Measurements from ENCODE around the gene LUC7L3. TPM values are rescaled to one million over a fixed set of nuclear protein-coding genes. Genes with fewer than 3 reads are reported as not detected.

The LUC7L3 gene
- total RNA-seq, 1 experiment from 2014 or later: 154 TPM

- no peak overlapping the region for H2BK20ac ChIP-seq (ENCODE audit: low read depth, low read length, poor library complexity, severe bottlenecking)
Observed at GRCh38 chr17:50728881-50729765, 9.7 kb downstream of the LUC7L3 start.

More at GRCh38 chr17:50728881-50729765, 9.7 kb downstream of the LUC7L3 start:
- Histone ChIP-seq H4K8ac (replicated peaks; ENCODE audit: insufficient read length, low read depth, low read length) (no peak overlapping the region), H3K18ac (ENCODE audit: insufficient read length, low read depth, low read length) (no peak overlapping the region), H3K4me2 (ENCODE audit: insufficient read depth, insufficient read length, low read length) (no peak overlapping the region), H3K23ac (ENCODE audit: insufficient read length, low read depth, low read length) (no peak overlapping the region), H4K5ac (ENCODE audit: insufficient read length, low read depth, low read length) (no peak overlapping the region), H3K27ac (ENCODE audit: insufficient read length, low read depth, low read length) (no peak overlapping the region), H3K4me1 (ENCODE audit: insufficient read depth, low read length) (no peaks in the 10 kb centered on the region), H3K4ac (ENCODE audit: low read depth, low read length) (no peak overlapping the region), H2AFZ (ENCODE audit: low read length) (no peak overlapping the region), H3K79me2 (ENCODE audit: insufficient read depth, low read length) (peaks cover 81% of the 10 kb centered on the region), H3K27me3 (ENCODE audit: insufficient read depth, low read length) (no peaks in the 10 kb centered on the region), H2BK5ac (ENCODE audit: insufficient read length, low read length) (no peak overlapping the region), H3K9me3 (ENCODE audit: control insufficient read depth, low read depth, low read length) (no peaks in the 10 kb centered on the region), H2BK120ac (ENCODE audit: low read depth, low read length, poor library complexity, severe bottlenecking) (no peak overlapping the region), H3K14ac (ENCODE audit: insufficient read depth, low read length) (no peak overlapping the region), H2AK5ac (ENCODE audit: insufficient read length, low read length) (no peak overlapping the region), H3T11ph (ENCODE audit: low read length) (no peak overlapping the region), H3K56ac (ENCODE audit: insufficient read length, low read depth, low read length) (no peak overlapping the region), H2BK15ac (ENCODE audit: low read depth, low read length) (no peak overlapping the region), H3K9ac (ENCODE audit: extremely low read depth, insufficient read length, low read length) (no peak overlapping the region), H4K20me1 (ENCODE audit: control insufficient read depth, insufficient read depth, insufficient read length) (no peaks in the 10 kb centered on the region), H4K91ac (ENCODE audit: insufficient read length, low read depth, low read length) (no peak overlapping the region), H3K23me2 (ENCODE audit: insufficient read length, low read depth, low read length, poor library complexity, severe bottlenecking) (no peaks in the 10 kb centered on the region), H3K79me1 (ENCODE audit: insufficient read depth, low read depth, low read length, poor library complexity, severe bottlenecking) (peaks cover 14% of the 10 kb centered on the region), H2BK12ac (ENCODE audit: insufficient read length, low read depth, low read length) (no peak overlapping the region)
- H3K36me3 Mint-ChIP-seq (ENCODE audit: insufficient read depth in 1 of 3, low read depth in 3 of 3): peaks cover 0 to 4% (median 0%) of the 10 kb centered on the region in 3 experiments; a peak in 3 of 7 replicates
- TF ChIP-seq CTCF (conservative IDR thresholded peaks at IDR 0.05): no peak
- H3K4me3 Mint-ChIP-seq: no peak overlapping the region
- no CpG with 5 or more reads among the region's 5 CpGs for WGBS (ENCODE audit: extremely low coverage, insufficient read length, low lambda C conversion rate)
- DNase-seq: no peak
- H3K9me3 Mint-ChIP-seq: no peaks in the 10 kb centered on the region
- no peaks in the 10 kb centered on the region for H3K27me3 Mint-ChIP-seq (ENCODE audit: low read depth)
- H3K27ac Mint-ChIP-seq: no peak overlapping the region
- H3K4me1 Mint-ChIP-seq: peaks cover 15 to 17% of the 10 kb centered on the region in 2 experiments
